GM21825 (cell line): Measurements from ENCODE around the gene USP22.
"Not testable (repeated sequence)": the region's sequence is repeated elsewhere in the genome, so short reads cannot be mapped to it uniquely, and the experiment has no call there.

Source experiments
- ATAC-seq: cut with Tn5 transposase; IDR thresholded peaks from one replicate; pipeline ENCODE4 v1.9.1; 2021; ENCODE audit warnings: mild to moderate bottlenecking, moderate library complexity; ENCODE audit not compliant: unreplicated experiment

USP22 gene

GRCh38 chr17:20989991-20990855, 52.6 kb downstream of the USP22 start:
- no peak for ATAC-seq

GRCh38 chr17:20989481-20989880, 53.3 kb downstream of the USP22 start:
- ATAC-seq = no peak

- ATAC-seq = no peak
These were observed 53.9 kb downstream of the USP22 start for GRCh38 chr17:20988896-20989295.

GRCh38 chr17:20988001-20988636, 54.7 kb downstream of the USP22 start:
- no peak for ATAC-seq

GRCh38 chr17:20987511-20987910, 55.3 kb downstream of the USP22 start:
- no peak for ATAC-seq

- no peak for ATAC-seq
These were observed 55.9 kb downstream of the USP22 start for GRCh38 chr17:20986767-20987510.

- ATAC-seq = no peak
These were observed 59.5 kb downstream of the USP22 start for GRCh38 chr17:20983359-20983637.

GRCh38 chr17:20982589-20983358, 60.0 kb downstream of the USP22 start:
- ATAC-seq = no peak

GRCh38 chr17:20981046-20981920, 61.5 kb downstream of the USP22 start:
- ATAC-seq = no peak

GRCh38 chr17:20979792-20980083, 63.1 kb downstream of the USP22 start:
- no peak for ATAC-seq

GRCh38 chr17:20979007-20979791, 63.6 kb downstream of the USP22 start:
- not testable (repeated sequence) for ATAC-seq

- ATAC-seq = not testable (repeated sequence)
These were observed 65.1 kb downstream of the USP22 start for GRCh38 chr17:20977609-20978253.

- no peak for ATAC-seq
These were observed 67.2 kb downstream of the USP22 start for GRCh38 chr17:20975566-20975965.

- ATAC-seq = no peak
These were observed 72.5 kb downstream of the USP22 start for GRCh38 chr17:20970329-20970728.

GRCh38 chr17:20968913-20969616, 73.7 kb downstream of the USP22 start:
- ATAC-seq = no peak

- ATAC-seq = no peak
These were observed 75.0 kb downstream of the USP22 start for GRCh38 chr17:20967776-20968175.

- no peak for ATAC-seq
These were observed 75.9 kb downstream of the USP22 start for GRCh38 chr17:20966870-20967269.

GRCh38 chr17:20965492-20965891, 77.3 kb downstream of the USP22 start:
- ATAC-seq = no peak
